ENCODE data around the gene AVPR2. TPM values are rescaled to one million over a fixed set of nuclear protein-coding genes. Genes with fewer than 3 reads are reported as not detected.

The AVPR2 gene
- total RNA-seq, 2 donors from 2014 or later: 3.7 to 3.8 TPM

DNA sequence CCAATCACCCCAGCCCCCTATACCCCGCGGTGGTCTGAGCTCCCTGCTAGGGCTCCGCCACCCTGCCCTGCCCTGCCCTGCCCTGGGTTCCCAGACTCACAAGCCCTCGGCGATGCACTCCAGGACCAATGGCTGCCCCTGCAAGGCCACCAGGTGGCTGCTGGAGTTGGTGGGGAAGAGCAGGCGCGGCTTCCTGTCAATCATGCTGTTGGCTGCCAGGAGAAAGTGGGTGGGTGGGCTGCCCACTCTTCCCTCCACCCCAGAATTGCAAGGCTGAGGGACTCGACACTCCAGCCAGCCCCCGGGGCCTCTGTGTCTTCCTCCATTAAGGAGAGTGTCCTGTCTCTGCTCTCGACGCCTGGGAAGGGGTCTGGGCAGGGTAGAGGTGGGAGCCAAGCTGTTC is 34.2 kb upstream of the AVPR2 start:
- ATAC-seq: no peak
- intact Hi-C loops (cut with DNase I): no loop called here
- no peak for DNase-seq

DNA sequence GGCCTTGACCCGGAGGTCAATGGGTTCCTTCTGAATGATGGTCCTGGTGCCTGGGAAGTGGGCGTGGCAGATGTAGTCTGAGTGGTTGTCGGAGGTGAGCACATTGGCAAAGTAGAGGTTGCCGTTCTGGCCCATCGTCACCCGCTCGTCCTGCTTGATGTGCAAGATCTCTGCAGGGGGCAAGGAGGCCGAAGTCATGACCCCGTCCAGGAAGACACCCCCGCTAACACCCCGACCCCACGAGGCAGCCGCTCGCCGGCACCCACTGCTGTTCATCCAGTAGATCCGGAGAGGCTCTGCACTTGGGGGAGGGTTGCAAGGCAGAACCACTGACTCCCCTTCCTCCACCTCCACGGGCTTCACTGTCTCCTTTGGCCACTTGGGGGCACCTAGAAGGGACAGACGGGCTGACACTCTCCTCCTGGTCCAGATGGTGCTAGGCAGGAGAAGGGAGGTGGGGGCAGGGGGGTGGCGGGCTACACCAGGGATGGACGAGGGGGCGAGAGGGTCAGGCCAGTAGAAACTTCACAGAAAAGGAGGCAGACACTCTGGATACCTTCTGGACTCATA is 33.6 kb upstream of the AVPR2 start:
- no peak for DNase-seq
- intact Hi-C loops (cut with DNase I): no loop called here
- no peak for ATAC-seq

DNA sequence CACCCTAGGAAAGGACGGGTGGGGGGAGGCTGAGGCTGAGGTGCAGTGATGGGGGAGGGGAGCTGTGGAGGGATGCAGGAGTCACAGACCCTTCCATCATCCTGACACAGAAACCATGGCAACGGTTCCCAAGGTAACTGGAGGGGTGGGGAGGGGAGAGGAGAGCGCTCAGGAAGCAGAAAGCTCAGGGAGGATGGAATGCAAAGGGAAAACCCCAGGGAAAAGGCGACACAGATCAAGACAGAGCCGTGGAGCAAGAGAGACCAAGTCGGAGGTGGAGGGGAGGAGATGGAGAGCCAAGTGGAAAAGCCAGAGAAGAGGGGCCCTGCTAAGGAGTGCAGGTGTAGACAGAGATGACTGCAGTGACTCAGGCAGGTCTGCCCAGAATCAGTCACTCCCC is 33.0 kb upstream of the AVPR2 start:
- intact Hi-C loops (cut with DNase I): no loop called here
- ATAC-seq: no peak
- DNase-seq: no peak

DNA sequence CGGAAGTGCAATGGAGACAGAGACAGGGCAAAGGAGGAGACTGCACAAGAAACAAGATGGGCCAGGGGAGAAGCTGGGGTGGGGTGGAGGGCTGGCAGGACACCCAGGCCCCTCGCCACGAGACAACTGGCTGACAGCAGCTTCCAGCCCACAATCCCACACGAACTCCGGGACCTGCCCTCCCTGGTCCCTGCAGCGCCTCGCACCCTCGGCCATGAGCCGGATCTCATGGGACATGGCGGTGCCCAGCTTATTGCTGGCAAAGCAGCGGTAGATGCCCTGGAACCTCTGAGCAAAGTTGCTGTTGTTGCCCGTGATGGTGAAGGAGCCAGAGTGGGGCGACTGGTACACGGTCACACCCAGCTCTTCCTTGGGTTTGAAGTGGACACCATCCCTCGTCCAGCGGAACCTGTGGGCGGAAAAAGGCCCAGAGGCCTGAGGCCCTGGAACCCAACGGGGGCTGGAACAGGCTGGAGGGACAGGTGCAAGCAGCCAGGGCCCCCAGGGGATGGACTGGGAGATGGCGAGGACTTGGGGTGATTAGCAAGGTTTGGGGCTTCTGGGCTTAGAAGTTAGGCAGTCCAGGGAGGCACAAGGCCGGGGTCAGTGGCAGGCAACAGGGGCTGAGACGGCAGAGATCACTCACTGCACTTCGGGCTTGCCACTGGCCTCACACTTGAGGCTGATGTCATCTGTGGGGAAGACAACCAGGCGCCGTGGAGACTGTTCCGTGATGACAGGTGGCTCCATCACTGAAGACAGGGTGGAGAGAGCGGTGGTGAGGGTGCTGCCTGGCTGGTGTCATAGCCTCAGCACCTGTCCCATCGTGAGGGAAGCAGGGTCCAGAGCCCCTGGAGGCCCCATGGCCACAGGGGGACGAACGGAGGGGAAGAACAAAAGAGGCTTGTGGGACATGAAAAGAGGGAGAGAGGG is 32.3 kb upstream of the AVPR2 start:
- DNase-seq (no peak), ATAC-seq (no peak)
- intact Hi-C loops (cut with DNase I): no loop called here

DNA sequence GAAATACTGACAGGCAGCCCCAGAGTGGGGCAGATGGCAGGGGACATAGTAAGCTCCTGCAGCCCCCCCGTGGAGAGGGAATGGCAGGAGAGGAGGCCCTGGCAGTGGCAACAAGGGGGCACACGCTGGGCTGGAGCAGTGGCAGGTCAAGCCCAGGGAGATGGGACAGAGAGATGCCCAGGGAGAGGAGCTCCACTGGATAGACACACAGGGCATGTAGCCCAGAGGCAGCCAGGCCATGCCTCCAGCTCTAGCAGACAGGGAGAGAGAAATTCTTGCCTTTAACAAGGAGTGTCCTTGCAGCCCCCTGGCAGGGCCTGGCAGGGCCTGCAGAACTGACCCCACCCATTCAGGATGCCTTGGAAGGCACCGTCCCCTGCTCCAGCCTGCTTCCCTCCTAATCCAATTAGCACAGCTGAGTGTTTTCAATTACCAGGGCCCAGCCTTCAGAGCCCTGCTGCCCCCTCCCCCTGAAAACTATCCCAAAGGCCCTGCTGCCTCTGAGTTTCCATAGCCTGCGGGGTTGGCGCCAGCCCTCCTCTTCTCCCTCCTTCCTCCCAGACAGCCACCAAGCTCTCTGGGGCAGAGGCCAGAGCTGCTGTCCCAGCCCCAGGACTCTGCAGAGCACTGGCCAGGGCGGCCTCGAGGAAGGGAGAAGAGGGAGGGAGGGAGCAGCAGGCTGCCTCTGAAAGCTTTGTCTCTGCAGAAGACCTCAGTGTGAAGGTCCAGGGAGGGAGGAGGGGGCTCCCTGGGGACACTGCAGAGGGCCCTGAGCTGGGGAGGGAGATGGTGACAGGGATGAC is 31.0 kb upstream of the AVPR2 start:
- intact Hi-C loops (cut with DNase I): no loop called here
- ATAC-seq (no peak), DNase-seq (no peak)

DNA sequence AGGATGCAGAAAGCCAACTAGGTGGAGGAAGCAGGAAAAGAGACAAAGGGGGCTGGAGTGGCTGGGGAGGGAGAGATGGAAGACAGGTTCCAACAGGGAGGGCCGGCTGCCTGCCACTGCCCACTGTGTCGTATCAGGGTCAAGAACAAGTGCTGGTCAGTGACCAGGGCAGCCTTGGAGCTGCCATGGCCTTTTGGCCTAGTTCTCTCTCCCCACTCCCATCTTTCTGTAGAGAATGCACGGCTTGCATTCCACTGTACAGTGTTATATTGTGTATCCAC is 30.4 kb upstream of the AVPR2 start:
- ATAC-seq (no peak), DNase-seq (no peak)
- intact Hi-C loops (cut with DNase I): no loop called here

DNA sequence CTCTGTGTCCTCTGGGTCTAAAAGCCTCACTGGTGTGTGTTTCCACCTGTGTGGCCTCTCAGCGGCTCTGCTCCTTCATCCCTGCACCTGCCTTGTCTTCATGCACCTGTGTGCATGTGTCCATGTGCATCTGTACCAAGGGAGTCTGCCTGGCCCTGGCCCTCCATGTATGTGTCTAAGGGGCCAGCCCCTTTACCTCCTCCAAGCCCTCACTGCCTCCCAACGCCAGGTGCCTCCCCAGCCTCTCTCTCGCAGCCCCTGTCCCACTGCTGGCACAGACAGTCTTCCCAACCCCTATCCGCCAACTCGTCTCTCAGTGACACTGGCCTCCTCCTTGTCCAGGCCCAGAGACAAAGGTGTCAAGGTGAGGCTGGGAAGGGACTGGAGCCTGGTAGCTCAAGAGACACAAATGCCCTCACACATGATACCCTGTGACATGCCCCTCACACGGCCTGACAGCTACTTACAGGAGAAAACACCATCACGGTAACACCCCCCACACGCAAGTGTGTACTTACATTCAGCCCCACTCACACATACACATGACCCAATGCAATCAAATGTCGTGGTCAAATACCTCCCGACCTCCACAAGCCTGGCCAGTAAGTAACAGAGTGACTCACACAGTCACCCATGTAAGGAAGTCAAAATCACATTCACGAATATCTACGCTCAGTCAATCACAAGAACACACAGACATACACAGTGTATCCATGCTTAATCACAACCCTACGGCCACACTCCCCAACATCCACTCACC is 29.9 kb upstream of the AVPR2 start:
- no peak for DNase-seq
- ATAC-seq: no peak
- intact Hi-C loops (cut with DNase I): no loop called here

DNA sequence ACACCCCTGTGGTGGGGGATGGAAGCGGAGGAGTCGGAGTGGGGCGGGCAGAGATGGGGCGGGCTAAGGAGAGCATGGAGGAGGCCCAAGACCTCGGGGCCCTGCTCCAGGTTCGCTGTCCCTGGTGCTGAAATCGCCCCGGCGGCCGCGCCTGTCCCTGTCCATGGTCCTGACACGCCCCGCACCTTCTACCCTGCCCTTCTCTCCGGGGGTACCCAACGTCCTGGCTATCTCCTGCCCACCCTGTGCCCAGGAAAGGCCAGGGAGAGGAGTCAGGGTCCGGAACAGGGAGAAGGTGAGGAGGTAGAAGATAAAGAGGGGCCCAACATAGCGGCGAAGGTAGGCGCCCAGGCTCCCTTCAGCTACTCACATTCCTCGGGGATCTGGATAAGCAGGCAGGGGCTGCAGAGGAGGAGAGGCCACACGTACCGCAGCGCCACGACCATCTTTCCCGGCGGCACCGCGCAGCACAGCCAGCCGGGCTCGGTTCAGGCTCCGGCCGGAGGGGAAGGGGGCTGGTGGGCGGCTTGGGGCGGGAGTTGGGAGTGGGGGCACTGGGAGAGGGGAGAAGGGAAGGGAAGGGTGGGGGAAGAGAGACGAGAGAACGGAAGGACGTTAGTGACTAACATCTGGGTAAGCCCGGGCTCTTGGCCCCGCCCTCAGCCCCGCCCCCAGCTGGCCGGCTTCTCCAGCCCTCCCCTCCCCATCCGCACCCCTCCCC is 28.9 kb upstream of the AVPR2 start:
- intact Hi-C loops (cut with DNase I): no loop called here
- ATAC-seq (peak; percentile 85 to 88), DNase-seq (peak; percentile 47)

DNA sequence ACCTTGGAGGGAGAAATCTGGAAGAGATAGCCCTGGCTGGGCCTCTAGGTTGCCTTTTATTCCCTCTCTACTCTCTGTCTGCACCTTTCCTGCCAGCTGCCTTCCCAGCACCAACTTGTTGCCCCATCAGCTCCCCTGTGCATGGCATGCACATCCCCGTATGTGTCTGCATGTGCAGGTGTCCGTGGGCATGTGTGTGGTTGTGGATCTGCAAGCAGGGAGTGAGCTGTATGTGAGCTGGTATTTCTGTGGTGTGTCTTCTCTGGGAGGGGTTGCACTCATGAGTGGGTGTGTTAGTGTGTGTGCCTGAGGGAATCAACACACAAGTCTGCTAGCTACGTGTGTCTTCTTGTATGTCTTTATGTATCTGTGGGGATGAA is 28.4 kb upstream of the AVPR2 start:
- intact Hi-C loops (cut with DNase I): no loop called here
- no peak for ATAC-seq
- no peak for DNase-seq

DNA sequence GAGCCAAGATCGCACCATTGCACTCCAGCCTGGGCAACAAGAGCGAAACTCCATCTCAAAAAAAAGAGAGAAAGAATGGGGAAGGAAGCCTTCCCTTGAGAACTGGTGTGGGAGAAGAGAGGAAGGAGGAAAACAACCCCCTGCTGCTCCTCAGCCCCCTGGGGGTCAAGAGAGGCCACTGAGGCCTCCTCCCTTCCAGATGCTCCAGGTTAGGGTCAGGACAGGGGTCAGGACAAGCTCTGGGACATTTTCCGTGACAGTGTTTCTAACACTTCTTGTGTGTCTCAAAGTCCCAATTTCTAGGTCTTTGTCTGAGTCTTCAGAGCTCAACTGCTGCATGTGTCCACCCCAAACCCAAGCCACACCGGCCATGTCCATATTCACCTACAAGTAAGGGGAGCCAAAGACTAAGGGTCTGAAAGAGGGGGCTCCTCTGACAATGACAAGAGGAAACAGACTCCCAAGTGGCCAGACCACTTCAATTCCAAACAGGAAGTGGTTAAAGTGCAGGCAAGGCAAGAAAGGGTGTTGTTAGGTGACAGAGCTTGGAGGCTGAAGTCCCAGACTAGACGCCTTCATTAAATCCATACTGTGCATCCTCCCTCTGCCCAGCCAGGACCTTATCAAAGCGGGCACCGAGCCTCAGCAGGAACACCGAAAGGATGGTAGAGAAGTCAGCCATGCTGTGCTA is 26.8 kb upstream of the AVPR2 start:
- DNase-seq (no peak), ATAC-seq (no peak)
- intact Hi-C loops (cut with DNase I): no loop called here

DNA sequence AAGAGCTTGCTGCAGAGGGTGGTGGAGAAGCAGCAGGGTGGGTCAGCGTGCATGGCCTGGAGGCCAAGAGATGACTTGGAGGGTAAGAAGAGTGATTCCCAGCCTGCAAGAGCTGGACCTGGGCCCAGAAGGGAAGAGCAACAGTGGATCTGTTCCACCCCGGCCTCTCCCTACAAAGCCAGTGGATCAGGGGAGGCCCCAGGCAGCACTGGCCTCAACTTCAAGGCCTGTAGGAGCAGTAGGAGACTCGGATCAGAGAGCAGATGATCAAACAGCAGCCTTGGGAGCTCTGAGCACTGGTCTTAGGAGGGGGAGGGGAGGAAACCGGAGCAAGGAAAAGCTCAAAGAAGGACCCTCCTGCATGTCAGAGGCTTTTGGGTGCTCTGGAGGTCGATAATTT is 26.1 kb upstream of the AVPR2 start:
- DNase-seq (peak; percentile 3), ATAC-seq (no peak)
- intact Hi-C loops (cut with DNase I): no loop called here

DNA sequence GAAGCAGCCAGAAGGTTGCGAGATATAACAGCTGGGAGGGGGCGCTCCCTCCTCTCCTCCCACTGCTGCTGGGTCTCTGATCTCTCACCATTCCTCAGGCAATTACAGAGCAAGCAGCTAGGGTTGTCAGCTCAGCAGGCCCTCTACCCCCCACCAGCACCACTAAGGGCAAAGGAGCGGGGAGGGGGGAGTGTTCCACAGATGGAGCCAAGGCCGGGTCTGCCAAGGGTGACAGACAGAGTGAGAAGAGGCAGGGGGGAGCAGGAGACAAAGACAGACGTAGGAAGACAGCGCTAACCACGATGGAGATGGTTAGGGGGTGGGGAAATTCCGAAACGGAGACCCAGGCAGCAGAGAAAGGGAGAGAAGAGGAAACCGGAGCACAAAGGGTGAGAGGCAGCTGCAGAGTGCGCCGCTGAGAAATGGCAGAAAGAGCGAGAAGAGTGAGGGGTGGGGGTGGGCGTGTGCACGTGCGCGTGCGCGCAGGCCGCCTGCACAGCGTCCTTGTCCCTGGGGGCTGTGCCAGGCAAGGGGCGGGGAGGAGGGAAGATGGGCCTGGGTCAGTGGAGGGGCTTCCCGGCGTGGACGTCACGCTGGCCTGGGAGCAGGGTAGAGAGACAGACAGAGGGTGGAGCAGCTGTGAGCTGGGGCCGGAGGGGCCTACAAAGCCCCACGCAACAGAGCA is 25.4 kb upstream of the AVPR2 start:
- intact Hi-C loops (cut with DNase I): no loop called here
- no peak for ATAC-seq
- peak; percentile 11 for DNase-seq

DNA sequence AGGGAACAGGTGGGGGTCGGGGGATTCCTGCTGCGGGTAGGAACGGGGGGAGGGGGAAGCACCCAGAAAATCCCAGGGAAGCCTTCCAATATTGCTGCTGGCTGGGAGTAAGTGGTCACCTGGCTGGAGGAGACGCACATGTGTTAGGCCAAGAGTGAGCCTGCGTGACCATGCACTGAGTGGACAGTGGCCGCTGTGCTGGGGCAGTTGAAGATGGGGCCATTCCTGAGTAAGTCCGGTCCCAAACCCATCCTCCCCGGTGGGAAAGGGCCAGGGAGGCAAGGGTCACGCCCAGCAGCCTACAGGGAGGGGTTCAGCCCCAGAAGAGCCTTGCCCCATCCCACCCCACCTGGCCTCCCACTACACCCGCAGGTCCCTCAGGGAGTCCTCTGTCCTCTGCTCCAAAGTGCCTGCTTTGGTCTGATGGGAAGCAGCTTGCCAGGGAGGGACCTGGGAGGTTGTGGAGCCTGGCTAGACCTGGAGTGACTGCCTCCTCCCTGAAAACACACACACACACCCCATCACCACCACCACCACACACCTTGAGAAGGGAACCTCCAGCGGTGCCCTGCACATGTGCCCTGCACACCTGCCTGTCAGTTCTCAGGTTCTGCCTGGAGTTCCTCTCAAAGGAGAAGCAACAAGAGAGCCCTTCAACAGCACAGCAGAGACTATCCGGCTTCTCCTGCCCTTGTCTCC is 24.6 kb upstream of the AVPR2 start:
- intact Hi-C loops (cut with DNase I): no loop called here
- DNase-seq (no peak), ATAC-seq (no peak)

DNA sequence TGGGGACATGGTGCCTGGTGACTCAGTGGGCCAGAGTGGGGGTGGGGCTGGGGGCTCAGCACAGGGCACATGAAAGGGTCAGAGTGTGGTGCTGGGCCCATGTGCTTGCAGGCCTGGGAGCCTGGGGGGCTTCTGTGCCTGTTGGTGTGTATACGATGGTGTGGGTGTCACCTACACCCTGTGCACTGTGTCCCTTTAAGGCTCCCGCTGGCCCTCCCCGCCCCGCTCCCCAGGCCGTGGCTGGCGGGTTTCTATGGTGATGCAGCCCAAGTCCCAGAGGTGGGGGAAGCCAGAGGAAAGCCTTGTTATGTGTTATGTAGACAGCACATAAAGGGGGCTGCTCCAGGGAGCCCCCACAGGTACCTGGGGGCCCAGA is 24.0 kb upstream of the AVPR2 start:
- DNase-seq (peak; percentile 16), ATAC-seq (no peak)
- intact Hi-C loops (cut with DNase I): no loop called here

DNA sequence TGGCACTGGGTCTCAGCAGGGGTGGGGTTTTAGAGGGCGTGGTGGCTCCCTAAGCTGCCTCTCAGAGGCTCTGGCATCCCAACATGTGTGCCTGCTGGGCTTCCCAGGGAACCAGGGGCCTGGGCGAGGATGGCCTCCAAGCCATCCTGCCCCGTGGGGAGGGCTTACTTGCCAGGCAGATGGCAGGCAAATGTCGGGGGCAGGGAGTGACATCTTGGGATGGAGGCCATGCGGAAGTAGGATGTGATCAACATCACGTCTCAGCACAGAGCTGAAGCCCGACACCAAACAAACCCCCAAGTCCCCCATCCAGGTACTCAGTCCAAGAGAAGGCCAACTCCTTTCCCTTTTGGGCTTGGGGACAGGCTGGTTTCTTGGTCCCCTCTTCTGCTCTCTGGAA is 23.2 kb upstream of the AVPR2 start:
- intact Hi-C loops (cut with DNase I): no loop called here
- DNase-seq (peak; percentile 5), ATAC-seq (no peak)

DNA sequence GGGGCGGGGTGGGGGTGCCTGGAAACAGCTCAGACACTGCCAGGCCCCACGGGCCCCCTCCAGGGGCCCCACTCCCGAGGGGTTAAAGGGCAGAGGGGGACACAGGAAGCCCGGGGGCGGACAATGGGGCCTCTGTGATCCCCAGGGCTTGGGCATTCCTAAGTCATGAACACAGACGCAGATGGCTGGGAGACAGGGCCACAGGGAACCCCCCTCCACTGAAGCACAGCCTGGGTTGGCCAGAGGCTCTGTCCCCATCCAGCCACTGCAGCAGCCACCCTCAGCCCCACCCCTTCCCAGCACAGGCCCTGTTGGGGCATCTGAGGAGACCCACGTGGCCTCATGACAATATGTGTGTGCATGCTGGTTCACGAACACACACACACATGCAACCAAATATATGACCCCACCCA is 22.4 kb upstream of the AVPR2 start:
- ATAC-seq (peak in 1 of 2 donors; percentile 36), DNase-seq (no peak)
- intact Hi-C loops (cut with DNase I): no loop called here

DNA sequence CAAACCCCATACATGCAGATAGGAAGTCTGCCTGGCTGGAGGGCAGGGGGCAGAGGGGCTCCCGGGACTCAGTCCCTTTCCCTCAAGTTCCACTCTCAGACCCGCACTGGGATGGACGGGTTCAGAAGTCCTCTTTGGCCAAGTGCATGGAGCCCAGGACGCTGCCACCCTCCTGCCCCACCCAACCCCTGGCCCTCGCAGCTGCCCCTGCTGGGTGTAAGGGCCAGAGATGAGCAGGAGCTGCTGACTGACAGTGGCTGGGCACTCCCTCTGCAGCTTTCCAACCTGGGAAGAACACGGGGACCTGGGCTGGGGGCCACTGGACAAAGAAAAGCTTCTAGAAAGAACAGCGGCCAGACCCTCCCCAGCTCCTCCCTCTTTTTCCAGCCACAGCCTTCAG is 21.9 kb upstream of the AVPR2 start:
- DNase-seq (no peak), ATAC-seq (no peak)
- intact Hi-C loops (cut with DNase I): no loop called here
